Kidney (tissue), 14 donors: ENCODE results near the gene TACC3. TPM values are rescaled to one million over a fixed set of nuclear protein-coding genes. Genes with fewer than 3 reads are reported as not detected.

ENCODE experiments used
- DNase-seq, 5 donors: peaks; one replicate each; pipeline ENCODE4 v3.0.0-alpha.2; 2013 to 2020
- FAIRE-seq: peaks from 2 replicates; lab custom pipeline; 2012; peaks lifted over from hg19 to GRCh38; lab: Jason Lieb, UNC
- H3K27ac ChIP-seq, 2 donors: one replicate each; pipeline ENCODE4 v1.7.0; 2013; ENCODE audit warnings: low read depth in 2 of 2, low read length in 2 of 2, inconsistent platforms in 1 of 2
- H3K27me3 ChIP-seq: one replicate; pipeline ENCODE4 v1.7.1; 2013; ENCODE audit warnings: low read length, inconsistent platforms; ENCODE audit not compliant: control insufficient read depth, insufficient read depth
- H3K36me3 ChIP-seq, 3 donors: one replicate each; pipeline versions ENCODE4 v1.7.0 to v1.7.1; 2013; ENCODE audit warnings: low read length in 3 of 3, control low read depth in 1 of 3, inconsistent platforms in 1 of 3; ENCODE audit not compliant: insufficient read depth in 3 of 3, control insufficient read depth in 2 of 3
- H3K4me1 ChIP-seq, 3 donors: one replicate each; pipeline versions ENCODE4 v1.7.0 to v1.7.1; 2013; ENCODE audit warnings: low read length in 3 of 3, inconsistent platforms in 1 of 3, low read depth in 1 of 3; ENCODE audit not compliant: control insufficient read depth in 2 of 3, insufficient read depth in 2 of 3
- H3K4me3 ChIP-seq, 3 donors: one replicate each; pipeline versions ENCODE4 v1.7.0 to v1.8.1; 2013; ENCODE audit warnings: low read length in 3 of 3, control low read depth in 1 of 3, inconsistent platforms in 1 of 3
- H3K9ac ChIP-seq, 3 donors: one replicate each; pipeline versions ENCODE4 v1.7.0 to v1.7.1; 2013; ENCODE audit warnings: low read length in 3 of 3, control low read depth in 1 of 3, inconsistent platforms in 1 of 3
- H3K9me3 ChIP-seq, 3 donors: one replicate each; pipeline versions ENCODE4 v1.7.0 to v1.7.1; 2013; ENCODE audit warnings: low read length in 3 of 3, control low read depth in 1 of 3, inconsistent platforms in 1 of 3; ENCODE audit not compliant: control insufficient read depth in 2 of 3, insufficient read depth in 1 of 3
- CTCF ChIP-seq: IDR thresholded peaks from 3 replicates; pipeline ENCODE4 v1.5.1; 2012; ENCODE audit warnings: mild to moderate bottlenecking, moderate library complexity, borderline replicate concordance; ENCODE audit not compliant: insufficient read depth; ENCODE audit errors: extremely low read depth
- intact Hi-C: fragments of 100-400 bp; cut with DNase I; formaldehyde crosslinking; loops from one replicate; pipeline ENCODE4 v1.11.1; 2022
- polyA plus RNA-seq: library from polyadenylated mRNA; stranded (reverse); fragments of 350-450 nt; fragmentation: Illumina TruSeq; extraction: RNeasy Lipid Tissue Mini Kit (QIAGEN cat#74804); gene quantifications from one replicate; pipeline ENCODE4 v1.2.3, GENCODE V29; 2014; ENCODE audit warnings: low read depth, low replicate concordance; ENCODE audit not compliant: insufficient read depth
- total RNA-seq: library from RNA; stranded (reverse); fragmentation: NEBNext Ultra II Directional; extraction: Animal tissue kit (Norgen Biotek cat#: 25700); gene quantifications from one replicate; pipeline ENCODE4 v1.2.1, GENCODE V29; 2021
- donor health status: control.
- donor health status: control.
- donor health status: control.
- donor health status: control.
- donor health status: control.
- donor health status: DM: yes; HTN: yes; CAD: no.
- donor health status: Normal renal cell carcinoma (clear cell type).

The TACC3 gene
- total and polyA plus RNA-seq, 2 donors from 2014 or later: 4.9 to 12.2 TPM

- Histone ChIP-seq H3K27me3 (no peaks in the 10 kb centered on the region), H3K4me1 (peaks cover 0 to 12% (median 0%) of the 10 kb centered on the region in 3 donors), H3K9me3 (no peaks in the 10 kb centered on the region), H3K4me3 (no peak overlapping the region), H3K36me3 (no peaks in the 10 kb centered on the region), H3K9ac (peak overlapping the region in 1 of 3 donors; percentile 12), H3K27ac (peak overlapping the region in 1 of 2 donors; percentile 41)
- intact Hi-C loops: no loop called here
- TF ChIP-seq CTCF: no peak
- FAIRE-seq: no peak
- DNase-seq: peak in 1 of 5 donors; percentile 55
Observed at GRCh38 chr4:1784789-1785591, 63.7 kb downstream of the TACC3 start.

- no peak overlapping the region for H3K9ac ChIP-seq
- intact Hi-C loops: no loop called here
Observed at GRCh38 chr4:1785592-1785991, 64.3 kb downstream of the TACC3 start.

GRCh38 chr4:1786544-1787362, 65.4 kb downstream of the TACC3 start:
- Histone ChIP-seq H3K27me3 (no peaks in the 10 kb centered on the region), H3K4me3 (no peak overlapping the region), H3K4me1 (peaks cover 0 to 12% (median 0%) of the 10 kb centered on the region in 3 donors), H3K9ac (no peak overlapping the region), H3K36me3 (no peaks in the 10 kb centered on the region), H3K9me3 (no peaks in the 10 kb centered on the region), H3K27ac (no peak overlapping the region)
- no peak for DNase-seq
- no peak for FAIRE-seq
- intact Hi-C loops: no loop called here
- no peak for TF ChIP-seq CTCF

More at GRCh38 chr4:1785592-1785991, 64.3 kb downstream of the TACC3 start:
- no peak overlapping the region for H3K4me3 ChIP-seq
- TF ChIP-seq CTCF: no peak
- no peaks in the 10 kb centered on the region for H3K36me3 ChIP-seq
- no peaks in the 10 kb centered on the region for H3K9me3 ChIP-seq
- H3K27ac ChIP-seq: no peak overlapping the region
- DNase-seq (no peak), FAIRE-seq (no peak)
- H3K27me3 ChIP-seq: no peaks in the 10 kb centered on the region
- peaks cover 0 to 12% (median 0%) of the 10 kb centered on the region in 3 donors for H3K4me1 ChIP-seq
